HepG2 (cell line): ENCODE measurements around the gene COMP. TPM values are rescaled to one million over a fixed set of nuclear protein-coding genes. Genes with fewer than 3 reads are reported as not detected.

Experiments used
- AGO2 ChIP-seq: fragments of 200-400 bp; formaldehyde crosslinking; optimal IDR thresholded peaks from 2 replicates; pipeline ENCODE3; 2017; ENCODE audit warnings: mild to moderate bottlenecking, low read depth, low read length, moderate library complexity
- ARID5B ChIP-seq: IDR thresholded peaks from 2 replicates; pipeline ENCODE4 v1.4.0; 2020; ENCODE audit warnings: mild to moderate bottlenecking, missing genetic modification reagents
- NFAT5 ChIP-seq: sonication (generic); formaldehyde crosslinking; IDR thresholded peaks from 2 replicates; pipeline ENCODE4 v1.4.0; 2020; ENCODE audit warnings: missing genetic modification reagents
- ZBTB40 ChIP-seq, 2 experiments: fragments of 450-650 bp in 1 of 2; sonication (generic) in 1 of 2; formaldehyde crosslinking in 1 of 2; IDR thresholded peaks; 2 replicates each; pipeline versions ENCODE4 v1.6.1 to v1.8.0; 2016 to 2022; ENCODE audit warnings: antibody characterized with exemption in 1 of 2, mild to moderate bottlenecking in 1 of 2, missing genetic modification reagents in 1 of 2
- ZFP82 ChIP-seq: sonication (generic); formaldehyde crosslinking; IDR thresholded peaks from 2 replicates; pipeline ENCODE4 v1.5.1; 2020; ENCODE audit warnings: mild to moderate bottlenecking, missing genetic modification reagents, borderline replicate concordance
- ZNF205 ChIP-seq: IDR thresholded peaks from 2 replicates; pipeline ENCODE4 v1.6.1; 2018; ENCODE audit warnings: missing biosample characterization, missing genetic modification reagents
- ZNF275 ChIP-seq: sonication (generic); formaldehyde crosslinking; IDR thresholded peaks from 2 replicates; pipeline ENCODE4 v1.8.0; 2022; ENCODE audit warnings: missing genetic modification reagents, mild to moderate bottlenecking, inconsistent platforms, borderline replicate concordance
- polyA plus RNA-seq, 8 experiments: library from polyadenylated mRNA; depleted of rRNA in 3 of 8; stranded (reverse) in 7 of 8; unstranded in 1 of 8; fragments of >200 nt; fragmentation: Illumina TruSeq in 4 of 8; extraction: Trizol in 4 of 8; gene quantifications; 2 replicates each; pipeline versions ENCODE4 v1.2.1 to v1.2.3, GENCODE V29; 2011 to 2016; ENCODE audit warnings: low read depth in 4 of 8, missing spikeins in 1 of 8, mixed read lengths in 1 of 8; ENCODE audit not compliant: insufficient read depth in 1 of 8
- total RNA-seq, 5 experiments: library from RNA; depleted of rRNA; stranded (reverse); fragments of >200 nt; fragmentation: Illumina TruSeq; extraction: Trizol; gene quantifications; 2 replicates each; pipeline ENCODE4 v1.2.3, GENCODE V29; 2016; ENCODE audit warnings: low read depth in 1 of 5

The COMP gene
- total and polyA plus RNA-seq, 2 of the 13 experiments (the other 11 are each of a cell fraction or from before 2014, with no cell fraction given), result 0.04 to 0.13 TPM

- TF ChIP-seq ZBTB40 (IDR thresholded peaks at IDR 0.05) (no peak), ZBTB40 (CRISPR knock-in tag; IDR thresholded peaks at IDR 0.05) (no peak), ARID5B (CRISPR knock-in tag) (0 out of 2 replicates have a peak, but pooled peaks have one; percentile 8), ZNF205 (CRISPR knock-in tag) (no peak), AGO2 (no peak), NFAT5 (CRISPR knock-in tag) (no peak), ZFP82 (CRISPR knock-in tag) (no peak), ZNF275 (no peak)
Observed at GRCh38 chr19:18833849-18834643, 42.9 kb upstream of the COMP start (continued).
